Upper lobe of left lung (tissue), 4 donors: ENCODE data around the gene NACA2.

ENCODE experiments used
- EP300 ChIP-seq, 4 donors: sonication (generic); formaldehyde crosslinking; IDR thresholded peaks; one replicate each; pipeline ENCODE4 v1.5.1; 2017; ENCODE audit warnings: antibody characterized with exemption in 4 of 4, control low read depth in 2 of 4
- POLR2A ChIP-seq, 4 donors: fragments of 450-650 bp; IDR thresholded peaks; one replicate each; pipeline ENCODE4 v1.5.1; 2016 to 2017; ENCODE audit warnings: antibody characterized with exemption in 4 of 4, mild to moderate bottlenecking in 2 of 4
- POLR2AphosphoS5 ChIP-seq, 2 donors: sonication (generic); formaldehyde crosslinking; IDR thresholded peaks; one replicate each; pipeline ENCODE4 v1.5.1; 2017; ENCODE audit warnings: antibody characterized with exemption in 2 of 2
- TF ChIP-seq, protein P1 (sequence below), 6 experiments: fragments of 450-650 bp in 4 of 6; fragments of 200-600 bp in 2 of 6; sonication (generic) in 2 of 6; IDR thresholded peaks; one replicate each; pipeline ENCODE4 v1.5.1; 2016 to 2019; ENCODE audit warnings: antibody characterized with exemption in 6 of 6

DNA sequence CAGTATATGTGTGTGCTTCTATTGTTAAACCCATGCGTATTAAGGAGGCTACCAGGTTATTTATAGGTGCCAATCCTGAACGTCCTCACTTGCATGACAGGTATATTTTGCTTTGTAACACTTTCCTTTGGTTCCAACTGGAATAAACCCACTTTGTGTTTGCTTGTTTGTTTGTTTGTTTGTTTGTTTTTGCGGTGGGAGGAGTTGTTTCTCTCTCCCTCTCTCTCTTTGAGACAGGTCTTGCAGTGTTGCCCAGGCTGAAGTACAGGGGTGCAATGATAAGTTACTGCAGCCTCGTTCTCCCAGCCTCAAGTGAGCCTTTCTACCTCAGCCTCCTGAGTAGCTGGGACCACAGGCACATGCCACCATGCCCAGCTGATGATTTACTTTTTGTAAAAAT is 28.7 kb downstream of the NACA2 start:
- TF ChIP-seq, protein P1, sequence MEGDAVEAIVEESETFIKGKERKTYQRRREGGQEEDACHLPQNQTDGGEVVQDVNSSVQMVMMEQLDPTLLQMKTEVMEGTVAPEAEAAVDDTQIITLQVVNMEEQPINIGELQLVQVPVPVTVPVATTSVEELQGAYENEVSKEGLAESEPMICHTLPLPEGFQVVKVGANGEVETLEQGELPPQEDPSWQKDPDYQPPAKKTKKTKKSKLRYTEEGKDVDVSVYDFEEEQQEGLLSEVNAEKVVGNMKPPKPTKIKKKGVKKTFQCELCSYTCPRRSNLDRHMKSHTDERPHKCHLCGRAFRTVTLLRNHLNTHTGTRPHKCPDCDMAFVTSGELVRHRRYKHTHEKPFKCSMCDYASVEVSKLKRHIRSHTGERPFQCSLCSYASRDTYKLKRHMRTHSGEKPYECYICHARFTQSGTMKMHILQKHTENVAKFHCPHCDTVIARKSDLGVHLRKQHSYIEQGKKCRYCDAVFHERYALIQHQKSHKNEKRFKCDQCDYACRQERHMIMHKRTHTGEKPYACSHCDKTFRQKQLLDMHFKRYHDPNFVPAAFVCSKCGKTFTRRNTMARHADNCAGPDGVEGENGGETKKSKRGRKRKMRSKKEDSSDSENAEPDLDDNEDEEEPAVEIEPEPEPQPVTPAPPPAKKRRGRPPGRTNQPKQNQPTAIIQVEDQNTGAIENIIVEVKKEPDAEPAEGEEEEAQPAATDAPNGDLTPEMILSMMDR (IDR thresholded peaks at IDR 0.05) = no peak
- no peak for TF ChIP-seq POLR2AphosphoS5 (IDR thresholded peaks at IDR 0.05)
- no peak for TF ChIP-seq EP300 (IDR thresholded peaks at IDR 0.05)
- TF ChIP-seq POLR2A (IDR thresholded peaks at IDR 0.05) = no peak
